Measurements from ENCODE around the gene CUEDC1. TPM values are rescaled to one million over a fixed set of nuclear protein-coding genes. Genes with fewer than 3 reads are reported as not detected.

The CUEDC1 gene
- total and polyA plus RNA-seq, 9 donors = 6.7 to 30.2 (median 21.5) TPM

DNA sequence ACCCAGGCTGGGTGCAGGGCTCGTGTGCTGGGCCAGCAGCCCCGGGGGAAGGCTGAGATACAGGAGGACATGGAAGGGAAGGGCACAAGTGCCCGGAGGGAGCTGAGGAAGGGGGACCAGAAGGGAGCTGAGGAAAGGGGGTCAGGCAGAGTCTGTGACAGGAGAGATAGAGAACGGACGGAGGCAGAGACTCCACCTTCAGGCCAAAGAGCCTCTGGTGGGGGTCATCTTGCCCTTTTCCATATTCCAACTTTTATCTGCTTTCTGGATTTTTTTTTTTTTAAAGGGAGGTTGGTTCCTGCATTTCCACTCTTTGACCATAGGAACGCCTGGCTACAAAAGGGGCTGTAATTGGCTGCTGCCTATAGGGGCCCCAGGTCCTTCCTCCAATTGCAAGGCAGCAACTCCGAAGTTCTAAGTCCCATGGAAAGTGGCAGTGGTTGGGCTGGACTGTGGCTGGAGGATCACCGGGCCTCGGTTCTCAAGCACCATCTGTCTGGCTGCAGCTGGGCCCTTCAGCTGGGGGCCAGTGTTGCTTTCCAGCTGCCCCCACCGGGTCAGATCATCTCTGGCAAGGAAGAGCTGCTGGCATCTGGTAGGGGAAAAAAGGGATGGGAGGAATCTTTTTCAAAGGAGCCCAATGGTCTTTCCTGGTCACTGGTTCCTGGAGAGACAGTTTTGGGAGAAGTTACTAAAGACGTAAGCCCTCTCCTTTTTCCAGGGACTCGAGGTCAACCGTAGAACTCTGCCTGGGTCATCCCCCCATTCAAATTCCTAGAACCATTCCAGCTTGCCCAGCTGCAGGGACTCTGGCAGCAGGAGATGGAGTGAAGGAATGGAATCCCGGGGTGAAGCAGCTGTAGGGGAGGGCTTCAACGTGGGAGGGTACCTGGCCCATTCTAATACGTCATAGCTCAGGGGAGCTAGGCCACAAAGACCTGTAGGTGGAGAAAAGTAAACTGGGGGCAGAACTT lies 92.2 kb downstream of the CUEDC1 start:
- H3K9me3 ChIP-seq = no peaks in the 10 kb centered on the region
- peaks cover 14% of the 10 kb centered on the region for H3K4me1 ChIP-seq (ENCODE audit: insufficient read depth)
- 57 to 65% (median 63%) methylated on average over 16 of the region's 16 CpGs for WGBS, 3 donors
- peak in 1 of 5 donors; percentile 18 for DNase-seq
- no peak for TF ChIP-seq POLR2A (IDR thresholded peaks at IDR 0.05)
- TF ChIP-seq EP300 (IDR thresholded peaks at IDR 0.05) = no peak
- TF ChIP-seq, protein P1, sequence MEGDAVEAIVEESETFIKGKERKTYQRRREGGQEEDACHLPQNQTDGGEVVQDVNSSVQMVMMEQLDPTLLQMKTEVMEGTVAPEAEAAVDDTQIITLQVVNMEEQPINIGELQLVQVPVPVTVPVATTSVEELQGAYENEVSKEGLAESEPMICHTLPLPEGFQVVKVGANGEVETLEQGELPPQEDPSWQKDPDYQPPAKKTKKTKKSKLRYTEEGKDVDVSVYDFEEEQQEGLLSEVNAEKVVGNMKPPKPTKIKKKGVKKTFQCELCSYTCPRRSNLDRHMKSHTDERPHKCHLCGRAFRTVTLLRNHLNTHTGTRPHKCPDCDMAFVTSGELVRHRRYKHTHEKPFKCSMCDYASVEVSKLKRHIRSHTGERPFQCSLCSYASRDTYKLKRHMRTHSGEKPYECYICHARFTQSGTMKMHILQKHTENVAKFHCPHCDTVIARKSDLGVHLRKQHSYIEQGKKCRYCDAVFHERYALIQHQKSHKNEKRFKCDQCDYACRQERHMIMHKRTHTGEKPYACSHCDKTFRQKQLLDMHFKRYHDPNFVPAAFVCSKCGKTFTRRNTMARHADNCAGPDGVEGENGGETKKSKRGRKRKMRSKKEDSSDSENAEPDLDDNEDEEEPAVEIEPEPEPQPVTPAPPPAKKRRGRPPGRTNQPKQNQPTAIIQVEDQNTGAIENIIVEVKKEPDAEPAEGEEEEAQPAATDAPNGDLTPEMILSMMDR (IDR thresholded peaks at IDR 0.05) = no peak
- intact Hi-C loops (cut with DNase I) = loop anchor here in 2 of 4 donors (5.0 kb wide), 2 partner anchors 124 to 129 kb away; partner anchors contain the start of gene VEZF1 (in 1 of the 2)
- no peaks in the 10 kb centered on the region for H3K36me3 ChIP-seq
- no peak overlapping the region for H3K4me3 ChIP-seq
- no peak overlapping the region for H3K27ac ChIP-seq
- no peaks in the 10 kb centered on the region for H3K27me3 ChIP-seq

DNA sequence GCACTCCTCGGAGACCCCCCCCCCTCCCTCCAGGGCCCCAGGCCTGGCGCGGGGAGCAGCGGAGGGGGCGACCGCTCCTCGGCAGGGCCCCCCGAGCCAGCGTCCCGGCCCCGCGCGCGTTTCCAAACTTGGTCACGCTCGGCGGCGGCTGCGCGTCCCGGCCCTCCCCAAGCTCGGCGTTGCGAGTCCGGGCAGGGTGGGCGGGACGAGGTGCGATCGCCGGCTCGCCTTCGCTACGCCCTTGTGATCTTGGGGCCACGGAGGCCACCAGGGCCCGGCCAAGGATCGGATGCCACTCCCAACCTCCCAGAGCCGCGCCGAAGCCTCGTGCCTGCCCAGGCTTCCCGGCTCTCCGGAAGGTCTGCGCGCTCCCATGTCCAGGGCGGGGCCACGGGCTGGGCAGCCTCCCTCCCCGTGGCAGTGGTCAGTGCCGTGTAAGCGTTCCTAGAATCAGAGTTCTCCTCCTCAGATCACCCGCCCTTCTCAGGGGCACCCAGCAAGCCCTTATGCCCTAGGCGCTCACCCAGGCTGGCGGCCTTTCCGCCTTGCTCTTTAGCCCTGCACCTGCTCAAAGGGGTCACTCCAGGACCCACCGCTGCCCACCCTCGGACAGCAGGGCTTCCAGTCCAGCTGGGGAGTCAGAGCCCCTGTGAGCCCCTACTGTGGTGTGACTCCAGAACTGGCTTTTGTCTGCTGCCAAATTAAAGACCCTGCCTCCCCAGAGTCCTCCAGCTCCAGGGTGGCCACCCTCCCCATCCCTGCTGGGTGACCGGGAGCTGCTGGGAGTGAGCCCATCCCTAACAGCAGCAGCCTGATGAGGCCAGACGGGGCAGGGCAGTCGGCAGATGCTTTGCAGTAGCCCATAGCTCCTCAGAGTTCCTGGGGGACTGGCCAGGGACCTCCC lies 93.2 kb downstream of the CUEDC1 start:
- DNase-seq = peak in 4 of 5 donors; percentile 52 to 70 (median 60)
- intact Hi-C loops (cut with DNase I) = loop anchor here in 3 of 4 donors (2.0 to 5.0 kb wide), 3 partner anchors 125 to 130 kb away; partner anchors contain the start of gene VEZF1 (in 1 of the 3)
- peaks cover 12% of the 10 kb centered on the region for H3K4me1 ChIP-seq (ENCODE audit: insufficient read depth)
- peak overlapping the region in 1 of 2 donors; percentile 55 for H3K27ac ChIP-seq
- TF ChIP-seq EP300 (IDR thresholded peaks at IDR 0.05) (no peak), POLR2A (IDR thresholded peaks at IDR 0.05) (no peak)
- TF ChIP-seq, protein P1 (IDR thresholded peaks at IDR 0.05) = no peak
- H3K27me3 ChIP-seq = no peaks in the 10 kb centered on the region
- H3K36me3 ChIP-seq = no peaks in the 10 kb centered on the region
- 5 to 9% (median 7%) methylated on average over 39 to 58 of the region's 58 CpGs for WGBS, 3 donors
- no peaks in the 10 kb centered on the region for H3K9me3 ChIP-seq
- H3K4me3 ChIP-seq = peak overlapping the region; percentile 52

DNA sequence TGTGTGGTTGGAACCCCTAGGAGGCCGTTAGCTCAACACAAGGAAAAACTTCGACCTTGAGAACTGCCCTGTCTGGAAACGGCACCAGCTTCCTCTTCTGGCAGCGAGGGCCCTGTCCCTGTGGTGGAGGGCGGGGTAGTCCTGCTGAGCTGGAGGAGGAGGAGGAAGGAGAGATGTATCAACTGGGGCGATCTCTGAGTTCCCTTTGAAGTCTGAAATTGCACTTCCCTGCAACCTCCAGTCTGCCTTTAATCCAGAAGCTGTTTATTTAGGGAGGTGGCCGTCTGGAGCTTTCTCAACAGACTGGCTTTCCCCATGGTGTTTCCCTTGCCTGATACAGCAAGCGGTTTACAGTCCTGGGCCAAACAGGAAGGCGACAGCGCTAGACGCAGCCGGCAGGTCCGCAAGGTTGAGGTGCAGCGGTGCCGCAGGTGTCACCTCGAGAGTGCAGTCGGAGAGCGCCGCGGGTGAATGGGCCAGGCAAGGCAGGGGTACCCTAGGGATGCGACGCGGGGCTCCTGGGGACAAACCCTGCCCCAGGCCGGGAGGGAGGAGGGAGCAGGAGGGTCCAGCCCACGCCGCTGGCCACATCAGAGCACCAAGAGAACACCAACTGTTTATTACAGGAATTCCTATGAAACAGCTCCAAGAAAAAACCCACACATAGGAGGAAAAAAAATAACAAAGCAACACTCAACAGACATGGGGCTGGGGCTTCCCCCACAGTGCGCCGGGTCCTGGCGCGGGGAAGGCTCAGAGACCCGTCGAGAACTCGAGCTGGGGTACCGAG lies 94.0 kb downstream of the CUEDC1 start:
- Histone ChIP-seq H3K27ac (peak overlapping the region in 1 of 2 donors; percentile 8), H3K27me3 (no peaks in the 10 kb centered on the region), H3K36me3 (no peaks in the 10 kb centered on the region), H3K4me1 (ENCODE audit: insufficient read depth) (peaks cover 12% of the 10 kb centered on the region), H3K4me3 (peak overlapping the region; percentile 52), H3K9me3 (no peaks in the 10 kb centered on the region)
- intact Hi-C loops (cut with DNase I) = loop anchor here in 3 of 4 donors (2.0 to 5.0 kb wide), 3 partner anchors 126 to 131 kb away; partner anchors contain the start of gene VEZF1 (in 1 of the 3)
- WGBS, 3 donors = 1 to 3% (median 3%) methylated on average over 34 of the region's 34 CpGs
- DNase-seq = peak in 1 of 5 donors; percentile 41
- TF ChIP-seq, protein P1 (IDR thresholded peaks at IDR 0.05) = no peak
- TF ChIP-seq EP300 (IDR thresholded peaks at IDR 0.05) (no peak), POLR2A (IDR thresholded peaks at IDR 0.05) (no peak)

All from ovary (tissue), 9 donors.